ENCODE measurements around the gene GCC2.
"Not testable (repeated sequence)": the region's sequence is repeated elsewhere in the genome, so short reads cannot be mapped to it uniquely, and the experiment has no call there.

Gene GCC2

DNA sequence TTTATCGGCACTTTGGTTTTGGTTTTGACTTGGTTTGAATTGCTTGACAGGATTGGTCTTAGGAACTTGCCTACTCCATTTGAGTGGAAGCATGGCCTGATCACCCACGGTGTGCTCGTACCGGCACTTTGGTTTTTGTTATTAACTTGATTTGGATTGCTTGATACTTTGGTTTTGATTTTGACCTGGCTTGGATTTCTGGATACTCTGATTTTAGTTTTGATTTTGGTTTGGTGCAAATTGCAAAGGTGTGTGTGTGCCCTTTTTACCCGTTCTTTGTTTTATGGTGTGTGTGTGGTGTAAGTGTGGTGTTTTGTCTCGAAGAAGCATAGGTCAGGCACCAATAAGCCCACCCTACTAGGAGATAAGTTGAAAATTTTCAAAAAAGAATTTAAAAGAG is 75.7 kb downstream of the GCC2 start:
- not testable (repeated sequence) for DNase-seq (ENCODE audit: low read depth)

DNA sequence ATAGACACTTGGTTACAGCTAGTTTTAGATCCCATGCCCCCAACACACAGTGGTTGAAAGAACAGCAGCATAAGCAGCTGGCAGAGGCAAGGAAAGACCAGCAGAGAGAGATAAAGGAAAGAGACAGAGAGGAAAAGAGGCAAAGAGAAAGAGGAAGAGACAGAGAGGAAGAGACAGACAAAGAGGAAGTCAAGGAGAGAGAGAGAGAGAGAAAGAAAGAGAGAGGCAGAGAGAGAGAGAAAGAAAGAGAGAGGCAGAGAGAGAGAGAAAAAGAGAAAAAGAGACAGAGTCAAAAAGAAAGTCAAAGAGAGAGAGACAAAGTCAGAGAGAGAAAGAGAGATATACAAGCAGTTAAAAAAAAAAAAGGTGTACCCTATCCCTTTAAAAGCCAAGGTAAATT is 76.3 kb downstream of the GCC2 start:
- DNase-seq (ENCODE audit: low read depth) = not testable (repeated sequence)

DNA sequence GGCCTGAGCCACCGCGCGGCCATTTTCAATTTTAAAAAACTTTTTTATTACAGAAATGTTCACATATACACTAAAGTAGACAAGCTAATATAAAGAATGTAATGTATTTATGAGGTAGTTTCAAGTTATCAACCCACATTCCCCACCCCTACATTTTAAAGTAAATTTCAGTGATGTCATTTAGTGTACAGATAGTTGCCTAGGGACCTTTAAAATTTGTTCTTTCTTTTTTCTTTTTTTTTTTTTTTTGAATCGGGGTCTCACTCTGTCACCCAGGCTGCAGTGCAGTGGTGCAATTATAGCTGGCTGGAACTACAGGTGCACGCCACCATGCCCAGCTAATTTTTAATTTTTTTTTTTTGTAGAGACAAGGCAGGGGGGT is 82.7 kb downstream of the GCC2 start:
- DNase-seq (ENCODE audit: low read depth) = no peak

DNA sequence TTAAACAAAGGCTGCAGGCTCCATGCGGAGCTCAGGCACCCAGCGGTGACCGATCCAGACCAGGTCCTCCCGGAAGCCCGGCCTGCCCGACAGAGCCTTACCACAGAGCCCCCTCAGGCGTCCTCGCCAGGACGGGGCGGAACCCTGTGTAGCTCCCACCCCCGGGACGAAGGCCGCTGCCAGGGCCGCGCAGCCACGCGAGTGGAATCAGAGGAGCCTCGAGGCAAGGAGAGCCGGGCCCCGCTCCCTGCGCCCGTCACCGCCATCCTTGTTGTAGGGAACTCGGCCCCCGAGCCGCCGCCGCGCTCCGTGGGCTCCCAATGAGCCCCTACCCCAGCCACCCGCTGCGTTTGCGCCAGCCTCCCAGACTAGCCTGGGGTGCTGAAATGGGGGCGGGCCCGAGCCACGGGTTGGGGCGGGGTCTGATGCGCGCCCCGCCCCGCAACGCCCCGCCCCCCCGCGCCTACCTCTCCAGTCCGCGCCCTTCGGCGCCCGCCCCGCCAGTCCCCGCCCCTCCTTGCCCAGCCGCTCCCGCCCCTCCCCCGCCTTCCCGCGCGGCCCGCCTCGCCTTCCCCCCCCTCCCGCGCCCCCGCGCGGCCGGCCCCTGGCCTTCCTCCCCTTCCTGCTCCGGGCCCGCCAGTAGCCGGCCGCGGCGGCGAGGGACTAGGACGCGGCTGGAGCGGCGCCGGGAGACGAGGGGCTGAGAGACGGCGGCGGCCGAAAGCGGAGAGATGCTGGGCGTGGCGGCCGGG is 85.0 kb downstream of the GCC2 start, which contains the start of gene LIMS1:
TSS of gene LIMS1 (plus strand) at position 639 of the 752 bp plus-strand sequence. CDS start at position 732, 93 bp downstream.
- peak; percentile 80 for DNase-seq (ENCODE audit: low read depth)

DNA sequence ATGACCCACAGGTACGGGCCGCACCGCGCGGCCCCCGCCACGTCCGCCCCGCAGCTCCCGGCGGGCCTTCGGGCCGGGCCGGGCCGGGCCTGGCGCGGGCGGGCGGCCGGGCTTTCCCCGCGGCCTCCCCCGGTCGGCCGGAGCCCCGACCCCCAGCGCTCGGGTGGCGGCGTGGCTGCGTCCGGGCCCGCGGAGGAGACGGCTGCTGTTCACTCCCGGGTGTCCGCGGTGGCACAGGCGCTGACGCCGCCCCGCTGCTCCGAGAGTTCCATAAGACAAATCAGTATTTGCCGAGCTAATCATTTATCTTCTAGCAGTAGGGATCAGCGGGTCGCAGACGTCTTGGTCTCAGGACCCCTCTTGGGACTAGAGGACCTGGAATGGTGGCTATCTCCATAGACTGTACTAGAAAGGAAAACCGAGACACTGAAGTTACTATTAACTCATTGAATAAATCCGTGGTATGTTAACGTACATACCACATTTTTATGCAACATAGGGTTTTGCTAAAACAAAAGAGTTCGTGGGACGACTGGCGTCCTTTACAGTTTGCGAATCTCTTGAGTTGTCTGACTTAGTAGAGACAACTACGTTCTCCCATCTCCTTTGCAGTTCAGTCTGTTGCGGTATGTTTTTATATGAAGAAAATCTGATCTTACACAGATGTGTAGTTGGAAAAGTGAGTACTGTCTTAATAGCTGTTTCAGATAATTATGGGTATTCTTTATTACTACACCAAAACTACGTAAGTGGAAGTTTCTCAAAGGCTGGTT is 85.8 kb downstream of the GCC2 start:
- no peak for DNase-seq (ENCODE audit: low read depth)

DNA sequence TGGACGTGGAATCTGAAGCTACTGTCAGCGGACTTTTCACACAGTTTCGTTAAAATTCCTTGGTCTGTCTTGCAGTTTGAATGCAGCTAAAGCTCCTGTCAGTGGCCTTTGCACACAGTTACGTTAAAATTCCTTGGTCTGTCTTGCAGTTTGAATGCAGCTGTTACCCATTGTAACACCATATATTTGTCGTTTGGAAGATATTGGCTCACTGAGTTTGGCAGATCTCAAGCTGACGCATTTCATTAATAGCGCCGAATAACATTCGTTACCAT is 86.3 kb downstream of the GCC2 start:
- peak; percentile 38 for DNase-seq (ENCODE audit: low read depth)

DNA sequence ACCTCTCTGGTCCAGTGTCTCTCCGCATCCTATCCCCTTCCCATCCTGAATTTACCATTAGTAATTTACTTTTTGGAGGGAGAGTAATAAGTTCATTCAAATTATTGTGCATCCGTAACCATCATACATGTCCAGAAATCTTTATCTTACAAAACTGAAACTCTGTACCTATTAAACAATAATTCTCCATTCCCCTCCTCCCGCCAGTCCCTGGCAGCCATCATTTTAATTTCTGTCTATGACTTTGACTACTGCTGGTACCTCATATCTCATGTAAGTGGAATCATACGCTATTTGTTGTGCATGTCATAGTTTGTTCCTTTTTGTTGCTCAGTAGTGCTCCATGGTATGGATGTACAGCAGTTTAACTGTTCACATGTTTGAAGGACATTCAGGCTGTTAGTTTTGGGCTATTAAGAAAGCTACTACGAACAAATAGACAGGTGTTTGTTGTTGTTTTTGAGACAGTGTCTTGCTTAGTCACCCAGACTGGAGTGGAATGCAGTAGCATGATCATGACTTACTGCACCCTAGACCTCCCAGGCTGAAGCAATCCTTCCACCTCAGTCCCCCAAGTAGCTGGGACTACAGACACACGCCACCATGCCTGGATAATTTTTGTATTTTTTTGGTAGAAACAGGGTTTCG is 87.3 kb downstream of the GCC2 start:
- no peak for DNase-seq (ENCODE audit: low read depth)

DNA sequence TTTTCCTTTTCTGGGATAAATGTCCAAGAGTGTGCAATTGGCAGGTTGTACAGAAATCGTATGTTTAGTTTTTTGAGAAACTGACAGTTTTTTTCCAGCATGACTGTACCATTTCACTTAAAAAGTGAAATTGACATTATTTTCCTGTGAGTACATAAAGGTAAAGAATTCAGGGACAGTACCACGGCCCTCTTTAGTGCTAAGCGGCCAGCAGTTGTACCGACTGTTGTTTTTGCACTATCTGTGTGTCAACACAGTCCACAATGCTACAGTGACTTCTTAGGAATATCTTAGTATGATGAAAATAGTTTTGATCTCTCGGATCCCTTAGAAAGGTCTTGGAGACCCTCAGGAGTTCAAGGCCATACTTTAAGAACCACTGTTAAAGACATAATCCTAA is 87.9 kb downstream of the GCC2 start:
- no peak for DNase-seq (ENCODE audit: low read depth)

DNA sequence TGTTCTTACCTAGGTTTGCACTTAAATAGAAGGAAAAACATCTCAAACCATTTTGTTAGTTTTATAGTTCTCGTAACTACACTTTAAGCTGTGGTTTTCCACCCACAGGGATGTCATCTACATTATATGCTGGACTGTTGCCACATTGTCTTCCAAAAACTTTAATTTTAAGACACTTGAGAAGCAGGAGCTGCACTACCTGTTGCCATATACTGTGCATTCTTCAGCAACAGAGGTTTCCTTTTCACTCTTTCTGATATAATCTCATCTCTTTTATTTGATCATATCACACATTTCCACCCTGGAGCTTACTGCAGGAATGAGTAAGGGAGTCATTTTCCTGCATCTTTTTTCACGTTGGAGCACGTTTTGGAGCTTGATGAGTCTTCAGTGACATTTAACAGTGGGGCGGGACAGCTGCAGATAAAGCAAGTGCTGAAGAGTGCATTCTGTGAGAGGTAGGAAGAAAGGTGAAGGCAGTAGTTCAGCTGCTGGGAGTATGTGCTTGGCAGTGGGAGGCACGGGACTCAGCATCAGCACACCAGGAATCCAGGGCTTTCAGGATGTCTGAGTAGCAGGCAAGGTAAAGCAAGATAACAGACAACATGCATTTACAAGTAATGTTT is 89.1 kb downstream of the GCC2 start:
- no peak for DNase-seq (ENCODE audit: low read depth)

DNA sequence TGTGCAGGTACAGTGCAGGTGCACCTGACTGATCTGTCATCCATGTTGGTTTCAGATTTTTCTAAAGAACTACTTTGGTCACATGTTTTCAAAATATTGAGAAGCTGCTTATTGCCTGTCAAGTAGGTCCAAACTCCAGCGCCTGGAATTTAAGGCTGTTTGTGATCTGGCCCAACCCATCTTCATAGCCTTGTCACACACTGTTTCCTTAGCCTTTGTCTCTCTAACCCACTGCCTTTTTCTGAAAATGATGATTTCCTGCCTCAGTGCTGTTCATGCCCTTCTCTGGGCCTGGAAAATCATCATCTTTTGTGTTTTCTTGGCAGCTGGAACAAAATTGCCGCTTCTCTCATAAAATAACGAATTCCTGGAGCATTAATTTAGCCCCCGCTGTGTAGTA is 92.4 kb downstream of the GCC2 start:
- no peak for DNase-seq (ENCODE audit: low read depth)

DNA sequence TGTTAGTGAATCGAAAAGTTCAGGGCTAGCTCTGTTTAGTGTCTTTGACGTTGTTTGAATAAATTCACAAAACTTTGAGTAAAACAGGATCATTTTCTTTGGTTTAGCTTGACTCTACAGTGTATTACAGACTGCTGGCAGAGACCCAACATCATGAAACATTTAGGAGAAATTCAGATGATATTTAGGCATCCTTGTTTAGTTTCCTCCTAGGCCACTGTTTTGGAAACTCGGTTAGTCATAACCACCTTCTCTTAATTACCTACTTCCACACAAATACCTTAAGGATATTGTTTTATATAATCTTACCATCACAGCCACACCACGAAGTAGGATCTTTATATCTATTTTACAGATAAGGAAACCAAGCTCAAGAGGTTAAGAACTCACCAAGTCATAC is 93.1 kb downstream of the GCC2 start:
- peak; percentile 52 for DNase-seq (ENCODE audit: low read depth)

DNA sequence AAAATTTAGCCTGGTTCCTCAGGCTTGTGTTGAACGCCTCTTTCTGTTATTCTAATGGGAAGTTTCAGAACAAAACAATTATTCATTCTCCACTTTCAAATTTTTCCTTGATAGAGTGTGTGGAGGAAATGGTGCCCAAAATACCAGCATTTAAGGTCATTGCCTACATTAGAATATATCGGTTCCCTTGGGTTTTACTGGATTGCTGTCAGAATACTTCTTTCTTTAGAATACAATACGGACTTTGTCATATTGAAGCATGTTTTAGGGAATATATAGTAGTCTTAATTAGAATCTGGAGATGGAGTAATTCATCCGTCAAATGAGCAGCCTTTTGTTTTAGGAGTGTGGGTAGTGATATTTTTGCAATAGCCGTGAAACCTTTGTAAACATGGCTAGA is 98.6 kb downstream of the GCC2 start:
- no peak for DNase-seq (ENCODE audit: low read depth)

DNA sequence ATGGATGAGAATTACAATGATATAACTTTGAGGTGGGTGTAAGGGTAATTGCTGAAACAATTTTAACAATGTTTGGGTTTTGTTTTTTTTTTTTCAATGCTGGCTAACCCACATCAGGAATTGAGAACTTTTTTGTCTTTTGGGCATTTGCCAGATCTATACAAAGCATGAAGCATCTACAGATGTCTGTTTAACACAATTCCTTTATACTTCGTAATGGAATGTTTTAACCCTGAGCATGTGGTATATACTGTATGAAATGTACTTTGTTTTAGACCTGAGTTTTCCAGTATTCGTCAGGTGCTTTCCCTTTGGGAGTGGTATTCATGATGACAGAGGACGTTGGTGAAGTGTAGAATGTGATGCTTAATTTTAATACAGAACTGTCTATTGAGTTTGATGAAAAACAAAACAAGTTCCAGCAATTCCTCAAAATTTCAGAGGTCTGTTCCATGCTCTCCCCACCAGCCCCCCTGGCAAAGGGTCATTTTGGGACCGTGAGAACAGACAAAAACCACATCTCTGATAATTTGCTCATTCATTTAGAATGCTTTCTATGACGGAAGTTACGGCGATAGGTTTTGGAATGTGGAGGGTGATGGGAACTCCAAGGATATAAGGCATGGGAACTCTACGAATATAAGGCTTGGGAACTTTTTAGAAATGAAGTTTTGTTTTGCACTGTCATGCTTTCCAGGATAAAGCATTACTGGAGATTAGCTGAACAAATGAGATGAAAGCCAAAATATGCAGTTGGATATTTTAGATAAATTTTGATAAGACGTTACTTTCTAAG is 99.4 kb downstream of the GCC2 start:
- no peak for DNase-seq (ENCODE audit: low read depth)

DNA sequence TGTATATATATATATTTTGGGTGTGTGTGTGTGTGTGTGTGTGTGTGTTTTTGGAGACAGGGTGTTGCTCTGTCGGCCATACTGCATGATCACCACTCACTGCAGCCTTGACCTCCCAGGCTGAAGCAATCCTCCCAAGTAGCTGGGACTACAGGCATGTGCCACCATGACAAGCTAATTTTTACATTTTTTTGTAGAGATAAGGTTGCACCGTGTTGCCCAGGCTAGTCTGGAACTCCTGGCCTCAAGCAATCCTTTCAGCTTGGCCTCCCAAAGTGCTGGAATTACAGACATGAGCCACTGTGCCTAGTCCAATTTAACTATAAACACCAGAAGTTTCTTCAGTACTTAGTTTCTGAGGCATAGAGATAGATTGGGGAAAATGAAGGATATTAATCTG is 103.6 kb downstream of the GCC2 start:
- DNase-seq (ENCODE audit: low read depth) = no peak

DNA sequence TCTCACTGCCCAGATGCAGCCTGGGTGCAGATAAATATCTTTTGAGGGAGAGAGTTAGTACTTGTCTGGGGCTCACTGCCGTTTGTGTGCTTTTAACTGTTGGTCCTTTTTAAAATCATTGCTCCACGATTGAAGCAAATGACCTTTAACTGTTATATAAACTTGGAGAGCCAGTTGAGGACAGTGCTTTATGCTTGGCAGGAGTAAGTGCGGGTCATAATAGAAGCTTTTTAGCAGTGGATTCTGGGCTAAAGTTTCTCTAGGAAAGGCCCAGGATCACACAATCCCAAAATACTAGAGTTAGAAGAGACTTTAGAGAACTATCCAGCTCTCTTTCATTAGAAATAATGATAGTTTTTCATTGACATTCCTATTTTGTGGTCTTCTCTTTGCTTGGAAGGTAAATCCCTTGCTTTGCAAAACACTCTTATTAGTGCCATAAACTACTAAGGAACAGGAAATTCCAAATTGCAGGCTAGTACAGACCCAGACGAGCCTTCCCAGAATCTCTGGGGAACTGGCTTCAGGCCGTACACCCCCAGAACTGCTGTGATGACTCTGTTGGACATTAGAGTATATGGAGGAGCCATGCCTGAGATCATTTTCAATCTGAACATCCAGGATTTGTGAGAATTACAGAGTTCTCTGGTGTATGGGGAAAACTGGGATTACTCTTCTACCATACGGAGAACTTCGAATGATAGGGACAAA is 104.4 kb downstream of the GCC2 start:
- no peak for DNase-seq (ENCODE audit: low read depth)

DNA sequence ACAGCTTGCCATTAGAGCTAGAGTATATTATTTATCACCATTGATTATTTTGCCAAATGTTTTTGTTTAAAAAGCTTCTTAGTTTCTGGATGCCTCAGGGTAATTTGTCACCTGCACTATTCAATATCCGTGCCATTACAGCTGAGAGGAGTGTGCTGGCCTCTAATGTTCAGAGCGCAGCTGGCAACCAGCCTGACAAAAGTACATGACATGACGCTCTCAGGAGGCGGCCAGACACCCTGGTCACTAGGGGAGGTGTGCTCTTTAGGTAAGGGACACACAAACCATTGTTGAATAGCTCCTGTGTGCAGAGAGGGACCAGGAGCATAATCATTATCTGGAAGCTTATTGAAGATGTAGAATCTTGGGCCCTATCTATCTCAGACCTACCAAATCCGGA is 105.5 kb downstream of the GCC2 start:
- no peak for DNase-seq (ENCODE audit: low read depth)

DNA sequence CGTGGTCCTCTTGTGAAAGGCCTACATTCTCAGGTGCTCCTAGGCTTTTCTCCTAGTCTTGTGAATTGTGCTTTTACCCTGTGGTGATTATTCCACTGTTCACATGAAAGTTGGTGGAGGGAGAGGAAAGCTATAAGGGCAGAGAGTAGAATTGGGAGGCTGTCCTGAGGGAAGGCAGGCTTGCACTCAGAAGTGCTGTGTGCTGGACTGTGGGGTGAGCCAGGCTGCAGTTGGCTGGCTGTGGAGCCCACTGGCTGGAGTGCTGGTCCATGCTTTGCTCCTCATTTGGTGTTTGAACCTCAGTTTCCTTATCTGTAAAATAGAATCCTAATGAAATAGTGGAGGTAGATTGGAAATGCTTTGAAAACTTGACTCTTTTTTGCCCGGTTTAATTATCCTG is 106.6 kb downstream of the GCC2 start:
- DNase-seq (ENCODE audit: low read depth) = no peak

DNA sequence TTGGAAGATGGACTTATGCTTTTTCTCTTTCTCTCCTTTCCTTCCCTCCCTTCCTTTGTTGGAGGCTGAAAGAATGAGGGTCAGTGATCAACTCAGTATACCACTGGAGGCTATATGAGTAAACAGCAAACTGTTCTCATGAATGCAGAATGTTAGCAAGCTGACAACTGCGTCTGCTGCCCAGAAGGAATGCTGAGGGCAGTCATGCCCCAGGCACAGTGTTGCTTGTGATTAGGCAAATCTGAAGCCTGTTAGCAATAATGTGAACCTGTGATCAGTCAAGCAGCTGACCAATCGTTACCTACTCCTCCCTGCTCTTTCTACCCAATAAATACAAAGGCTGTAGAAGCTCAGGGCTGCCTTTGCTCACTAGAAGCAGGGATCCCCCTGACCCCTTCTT is 107.6 kb downstream of the GCC2 start:
- DNase-seq (ENCODE audit: low read depth) = not testable (repeated sequence)
